SK-N-SH (cell line): Measurements from ENCODE around the gene MAPK10. TPM values are rescaled to one million over a fixed set of nuclear protein-coding genes. Genes with fewer than 3 reads are reported as not detected.

Source experiments
- CTCF ChIA-PET: fragments of 300-600, 350-600 bp; formaldehyde crosslinking; extraction: SDS; loops from one replicate; lab custom pipeline; 2021; lab: Yijun Ruan, JAX
- POLR2A ChIA-PET: fragments of 350-600 bp; sonication (Branson Sonifier 250); formaldehyde crosslinking; extraction: SDS; loops from one replicate; lab custom pipeline; 2020; ENCODE audit warnings: antibody characterized with exemption, inconsistent platforms; lab: Yijun Ruan, JAX
- DNase-seq: peaks from one replicate; pipeline ENCODE4 v3.0.0; 2012
- H2AFZ ChIP-seq: fragments of 200-600 bp; sonication (generic); 2 replicates; pipeline ENCODE4 v1.8.1; 2016; ENCODE audit warnings: antibody characterized with exemption, mild to moderate bottlenecking, low read depth
- H3F3A ChIP-seq: fragments of 200-600 bp; sonication (generic); replicated peaks from 2 replicates; pipeline ENCODE3; 2016; ENCODE audit warnings: antibody characterized with exemption, mild to moderate bottlenecking; ENCODE audit not compliant: insufficient read depth
- H3K27ac ChIP-seq, 2 experiments: fragments of 200-500 bp in 1 of 2; fragments of 200-600 bp in 1 of 2; sonication (Bioruptor generic) in 1 of 2; sonication (generic), shearing (Covaris generic) in 1 of 2; 2 replicates each; pipeline versions ENCODE4 v1.5.1 to v1.6.1; 2014 to 2016; ENCODE audit warnings: low read depth in 2 of 2, inconsistent platforms in 1 of 2, low read length in 1 of 2, mild to moderate bottlenecking in 1 of 2, mixed read lengths in 1 of 2
- H3K27me3 ChIP-seq: fragments of 200-600 bp; sonication (generic), shearing (Covaris generic); 2 replicates; pipeline ENCODE4 v1.6.1; 2016; ENCODE audit warnings: mixed run types; ENCODE audit not compliant: insufficient read depth
- H3K36me3 ChIP-seq, 2 experiments: fragments of 200-500 bp in 1 of 2; fragments of 200-600 bp in 1 of 2; sonication (Bioruptor generic) in 1 of 2; sonication (generic) in 1 of 2; replicated peaks in 1 of 2; 2 replicates each; pipeline versions ENCODE3 to v1.5.1; 2014 to 2016; ENCODE audit warnings: low read length in 1 of 2, mild to moderate bottlenecking in 1 of 2; ENCODE audit not compliant: insufficient read depth in 2 of 2, control insufficient read depth in 1 of 2
- H3K4me1 ChIP-seq, 2 experiments: fragments of 200-500 bp in 1 of 2; fragments of 200-600 bp in 1 of 2; sonication (Bioruptor generic) in 1 of 2; sonication (generic), shearing (Covaris generic) in 1 of 2; 2 replicates each; pipeline versions ENCODE4 v1.5.1 to v1.6.1; 2014 to 2016; ENCODE audit warnings: low read depth in 1 of 2, low read length in 1 of 2, mixed run types in 1 of 2; ENCODE audit not compliant: insufficient read depth in 2 of 2, control insufficient read depth in 1 of 2
- H3K4me2 ChIP-seq: fragments of 200-600 bp; sonication (generic), shearing (Covaris generic); 2 replicates; pipeline ENCODE4 v1.6.1; 2017; ENCODE audit warnings: mixed run types
- H3K4me3 ChIP-seq, 2 experiments: fragments of 200-500 bp in 1 of 2; fragments of 200-600 bp in 1 of 2; sonication (Bioruptor generic) in 1 of 2; sonication (generic), shearing (Covaris generic) in 1 of 2; 2 replicates each; pipeline versions ENCODE4 v1.5.1 to v1.8.1; 2014 to 2016; ENCODE audit warnings: low read depth in 2 of 2, inconsistent platforms in 1 of 2, low read length in 1 of 2, mild to moderate bottlenecking in 1 of 2, mixed read lengths in 1 of 2, moderate library complexity in 1 of 2
- H3K79me2 ChIP-seq: fragments of 200-600 bp; sonication (generic); 2 replicates; pipeline ENCODE4 v1.8.1; 2017; ENCODE audit warnings: mild to moderate bottlenecking; ENCODE audit not compliant: insufficient read depth
- H3K9ac ChIP-seq: fragments of 200-600 bp; sonication (generic); 2 replicates; pipeline ENCODE4 v1.6.1; 2017; ENCODE audit warnings: mixed run types
- H3K9me2 ChIP-seq: fragments of 200-600 bp; sonication (generic); 2 replicates; pipeline ENCODE4 v1.6.1; 2017; ENCODE audit warnings: mixed run types
- H3K9me3 ChIP-seq: fragments of 200-600 bp; sonication (generic); 2 replicates; pipeline ENCODE4 v1.6.1; 2017; ENCODE audit warnings: mixed run types, mild to moderate bottlenecking, moderate library complexity
- H4K20me1 ChIP-seq: fragments of 200-600 bp; sonication (generic); 2 replicates; pipeline ENCODE4 v1.6.1; 2017; ENCODE audit warnings: mild to moderate bottlenecking, mixed run types; ENCODE audit not compliant: insufficient read depth
- ELF1 ChIP-seq: IDR thresholded peaks from 2 replicates; pipeline ENCODE4 v1.4.0; 2012
- JUND ChIP-seq: IDR thresholded peaks from 2 replicates; pipeline ENCODE4 v1.4.0; 2012
- MXI1 ChIP-seq: IDR thresholded peaks from 2 replicates; pipeline ENCODE4 v1.6.1; 2012; ENCODE audit warnings: mild to moderate bottlenecking, low read depth, low read length, improper control_type of control experiment
- RFX5 ChIP-seq: IDR thresholded peaks from 2 replicates; pipeline ENCODE4 v1.6.1; 2012; ENCODE audit warnings: mild to moderate bottlenecking, improper control_type of control experiment, low read length
- YY1 ChIP-seq: IDR thresholded peaks from 2 replicates; pipeline ENCODE4 v1.4.0; 2012; ENCODE audit warnings: low read depth, mild to moderate bottlenecking
- polyA plus RNA-seq, 3 experiments: library from polyadenylated mRNA; depleted of rRNA; stranded (reverse); fragments of >200 nt; gene quantifications; 2 replicates each; pipeline ENCODE4 v1.2.3, GENCODE V29; 2012
- TF ChIP-seq, protein P1 (sequence below): fragments of 200-600 bp; sonication (generic); IDR thresholded peaks from 2 replicates; pipeline ENCODE4 v1.6.1; 2017; ENCODE audit warnings: antibody characterized with exemption, mild to moderate bottlenecking, moderate library complexity
- TF ChIP-seq, protein P2 (sequence below): IDR thresholded peaks from 2 replicates; pipeline ENCODE4 v1.6.1; 2012; ENCODE audit warnings: mild to moderate bottlenecking, low read depth, low read length, moderate library complexity
- TF ChIP-seq, protein P3 (sequence below): IDR thresholded peaks from 2 replicates; pipeline ENCODE4 v1.4.0; 2012; ENCODE audit warnings: low read depth, borderline replicate concordance

The MAPK10 gene
- polyA plus RNA-seq, 1 of the 3 experiments (the other 2 are of a cell fraction): 8.1 TPM

DNA sequence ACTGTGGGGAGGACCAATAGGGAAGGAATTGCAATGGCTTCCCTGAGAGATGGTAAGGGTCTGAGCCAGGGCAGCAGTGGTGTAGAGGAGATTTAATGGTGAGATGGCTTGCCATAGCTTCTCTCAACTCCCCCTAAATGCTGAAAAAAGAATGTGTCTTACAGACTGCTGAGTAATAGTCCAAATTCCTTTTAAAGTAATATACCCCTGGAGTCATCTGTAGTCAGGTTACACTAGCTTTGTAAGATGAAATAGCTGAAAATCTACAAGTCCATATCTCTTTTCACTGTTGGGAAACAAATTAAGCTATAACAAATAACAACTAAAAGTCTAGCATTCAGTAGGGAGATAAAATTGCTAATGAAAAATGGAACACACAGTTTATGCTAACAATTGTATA lies 33.5 kb downstream of the MAPK10 start:
- Histone ChIP-seq H3K79me2 (no peaks in the 10 kb centered on the region), H3K9ac (no peak overlapping the region), H2AFZ (peak overlapping the region; percentile 7; the same call in 1 of the 2 replicates), H3K9me3 (no peaks in the 10 kb centered on the region), H3K9me2 (no peaks in the 10 kb centered on the region), H3F3A (no peaks in the 10 kb centered on the region), H3K27me3 (no peaks in the 10 kb centered on the region), H3K4me2 (no peak overlapping the region), H3K36me3 (no peaks in the 10 kb centered on the region), H4K20me1 (no peaks in the 10 kb centered on the region), H3K4me3 (no peak overlapping the region), H3K27ac (no peak overlapping the region)
- ChIA-PET CTCF (no interaction called here), POLR2A (no interaction called here)
- no peak for DNase-seq
- TF ChIP-seq, protein P1, sequence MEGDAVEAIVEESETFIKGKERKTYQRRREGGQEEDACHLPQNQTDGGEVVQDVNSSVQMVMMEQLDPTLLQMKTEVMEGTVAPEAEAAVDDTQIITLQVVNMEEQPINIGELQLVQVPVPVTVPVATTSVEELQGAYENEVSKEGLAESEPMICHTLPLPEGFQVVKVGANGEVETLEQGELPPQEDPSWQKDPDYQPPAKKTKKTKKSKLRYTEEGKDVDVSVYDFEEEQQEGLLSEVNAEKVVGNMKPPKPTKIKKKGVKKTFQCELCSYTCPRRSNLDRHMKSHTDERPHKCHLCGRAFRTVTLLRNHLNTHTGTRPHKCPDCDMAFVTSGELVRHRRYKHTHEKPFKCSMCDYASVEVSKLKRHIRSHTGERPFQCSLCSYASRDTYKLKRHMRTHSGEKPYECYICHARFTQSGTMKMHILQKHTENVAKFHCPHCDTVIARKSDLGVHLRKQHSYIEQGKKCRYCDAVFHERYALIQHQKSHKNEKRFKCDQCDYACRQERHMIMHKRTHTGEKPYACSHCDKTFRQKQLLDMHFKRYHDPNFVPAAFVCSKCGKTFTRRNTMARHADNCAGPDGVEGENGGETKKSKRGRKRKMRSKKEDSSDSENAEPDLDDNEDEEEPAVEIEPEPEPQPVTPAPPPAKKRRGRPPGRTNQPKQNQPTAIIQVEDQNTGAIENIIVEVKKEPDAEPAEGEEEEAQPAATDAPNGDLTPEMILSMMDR: no peak
- TF ChIP-seq RFX5 (peak; percentile 61; the same call in 1 of the 2 replicates), JUND (no peak), ELF1 (no peak), MXI1 (no peak)
- TF ChIP-seq, protein P2, sequence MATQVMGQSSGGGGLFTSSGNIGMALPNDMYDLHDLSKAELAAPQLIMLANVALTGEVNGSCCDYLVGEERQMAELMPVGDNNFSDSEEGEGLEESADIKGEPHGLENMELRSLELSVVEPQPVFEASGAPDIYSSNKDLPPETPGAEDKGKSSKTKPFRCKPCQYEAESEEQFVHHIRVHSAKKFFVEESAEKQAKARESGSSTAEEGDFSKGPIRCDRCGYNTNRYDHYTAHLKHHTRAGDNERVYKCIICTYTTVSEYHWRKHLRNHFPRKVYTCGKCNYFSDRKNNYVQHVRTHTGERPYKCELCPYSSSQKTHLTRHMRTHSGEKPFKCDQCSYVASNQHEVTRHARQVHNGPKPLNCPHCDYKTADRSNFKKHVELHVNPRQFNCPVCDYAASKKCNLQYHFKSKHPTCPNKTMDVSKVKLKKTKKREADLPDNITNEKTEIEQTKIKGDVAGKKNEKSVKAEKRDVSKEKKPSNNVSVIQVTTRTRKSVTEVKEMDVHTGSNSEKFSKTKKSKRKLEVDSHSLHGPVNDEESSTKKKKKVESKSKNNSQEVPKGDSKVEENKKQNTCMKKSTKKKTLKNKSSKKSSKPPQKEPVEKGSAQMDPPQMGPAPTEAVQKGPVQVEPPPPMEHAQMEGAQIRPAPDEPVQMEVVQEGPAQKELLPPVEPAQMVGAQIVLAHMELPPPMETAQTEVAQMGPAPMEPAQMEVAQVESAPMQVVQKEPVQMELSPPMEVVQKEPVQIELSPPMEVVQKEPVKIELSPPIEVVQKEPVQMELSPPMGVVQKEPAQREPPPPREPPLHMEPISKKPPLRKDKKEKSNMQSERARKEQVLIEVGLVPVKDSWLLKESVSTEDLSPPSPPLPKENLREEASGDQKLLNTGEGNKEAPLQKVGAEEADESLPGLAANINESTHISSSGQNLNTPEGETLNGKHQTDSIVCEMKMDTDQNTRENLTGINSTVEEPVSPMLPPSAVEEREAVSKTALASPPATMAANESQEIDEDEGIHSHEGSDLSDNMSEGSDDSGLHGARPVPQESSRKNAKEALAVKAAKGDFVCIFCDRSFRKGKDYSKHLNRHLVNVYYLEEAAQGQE: no peak
- TF ChIP-seq, protein P3, sequence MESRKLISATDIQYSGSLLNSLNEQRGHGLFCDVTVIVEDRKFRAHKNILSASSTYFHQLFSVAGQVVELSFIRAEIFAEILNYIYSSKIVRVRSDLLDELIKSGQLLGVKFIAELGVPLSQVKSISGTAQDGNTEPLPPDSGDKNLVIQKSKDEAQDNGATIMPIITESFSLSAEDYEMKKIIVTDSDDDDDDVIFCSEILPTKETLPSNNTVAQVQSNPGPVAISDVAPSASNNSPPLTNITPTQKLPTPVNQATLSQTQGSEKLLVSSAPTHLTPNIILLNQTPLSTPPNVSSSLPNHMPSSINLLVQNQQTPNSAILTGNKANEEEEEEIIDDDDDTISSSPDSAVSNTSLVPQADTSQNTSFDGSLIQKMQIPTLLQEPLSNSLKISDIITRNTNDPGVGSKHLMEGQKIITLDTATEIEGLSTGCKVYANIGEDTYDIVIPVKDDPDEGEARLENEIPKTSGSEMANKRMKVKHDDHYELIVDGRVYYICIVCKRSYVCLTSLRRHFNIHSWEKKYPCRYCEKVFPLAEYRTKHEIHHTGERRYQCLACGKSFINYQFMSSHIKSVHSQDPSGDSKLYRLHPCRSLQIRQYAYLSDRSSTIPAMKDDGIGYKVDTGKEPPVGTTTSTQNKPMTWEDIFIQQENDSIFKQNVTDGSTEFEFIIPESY: no peak
- TF ChIP-seq, all 33 proteins: peak for 1
- H3K4me1 ChIP-seq: no peaks in the 10 kb centered on the region; a peak in 2 of 4 replicates

DNA sequence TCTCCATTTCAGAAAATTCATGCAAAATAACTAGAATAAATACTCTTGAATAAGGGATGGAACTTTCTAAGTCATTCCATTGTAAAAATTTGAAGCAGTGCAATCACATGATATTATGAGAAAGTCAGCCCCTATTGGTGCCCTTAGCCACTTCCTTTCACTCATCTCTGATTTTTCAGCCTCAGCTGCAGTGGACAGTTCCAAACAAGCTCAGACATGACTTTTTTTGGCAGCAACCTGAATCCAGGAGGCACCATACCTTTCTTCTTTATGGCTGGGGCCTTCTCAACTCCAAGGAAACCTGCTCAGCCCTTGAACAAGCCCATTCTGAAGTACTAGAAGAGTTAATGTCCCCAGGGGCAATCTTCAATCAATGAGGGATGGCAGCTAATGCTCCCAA lies 40.5 kb downstream of the MAPK10 start:
- Histone ChIP-seq H3K9me3 (no peaks in the 10 kb centered on the region), H3K36me3 (no peaks in the 10 kb centered on the region), H3K27me3 (no peaks in the 10 kb centered on the region), H3F3A (no peaks in the 10 kb centered on the region), H3K4me2 (no peak overlapping the region), H2AFZ (no peak overlapping the region), H3K79me2 (no peaks in the 10 kb centered on the region), H3K9me2 (no peaks in the 10 kb centered on the region), H4K20me1 (no peaks in the 10 kb centered on the region), H3K27ac (no peak overlapping the region), H3K9ac (no peak overlapping the region), H3K4me3 (no peak overlapping the region), H3K4me1 (no peaks in the 10 kb centered on the region; a peak in 1 of 4 replicates)
- TF ChIP-seq YY1: no peak
- TF ChIP-seq, protein P2: peak; percentile 82
- DNase-seq: no peak
- ChIA-PET POLR2A (no interaction called here), CTCF (no interaction called here)
